ENCODE measurements around the gene SLC22A23. TPM values are rescaled to one million over a fixed set of nuclear protein-coding genes. Genes with fewer than 3 reads are reported as not detected.
A peak's percentile ranks its signal among the peaks of the same experiment; 100 is the strongest.

SLC22A23 gene
- total RNA-seq, 2 experiments from 2014 or later: 1.3 to 1.4 TPM

DNA sequence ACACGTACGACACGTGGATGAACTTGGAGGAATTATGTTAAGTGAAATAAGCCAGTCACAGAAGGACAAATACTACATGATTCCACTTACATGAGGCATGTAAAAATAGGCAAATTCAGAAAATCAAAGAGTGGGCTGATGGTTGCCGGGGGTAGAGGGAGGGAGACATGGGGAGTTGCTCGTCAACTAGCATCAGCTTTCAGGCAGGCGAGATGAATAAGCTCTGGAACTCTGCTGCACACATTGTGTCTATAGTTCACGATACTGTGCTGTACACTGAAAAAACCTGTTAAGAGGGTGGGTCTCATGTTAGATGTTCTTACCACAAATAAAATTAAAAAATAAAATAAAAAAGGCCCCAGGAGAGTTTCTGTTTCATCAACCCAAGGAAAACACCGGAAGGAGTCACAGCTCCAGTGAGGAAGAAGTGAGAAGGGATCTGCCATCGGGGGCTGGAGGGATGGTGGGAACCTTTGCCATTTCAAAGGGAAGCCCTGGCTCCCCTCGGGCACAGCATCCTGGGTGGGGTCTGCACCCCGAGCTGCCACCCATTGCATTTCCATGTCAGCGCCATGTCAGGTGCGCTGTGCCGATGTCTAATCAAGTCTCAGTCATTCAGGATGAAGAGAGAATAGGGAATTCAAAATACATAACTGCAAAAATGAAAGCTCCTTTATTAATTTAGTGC is 98.3 kb downstream of the SLC22A23 start:
- H3K4me1 Mint-ChIP-seq (ENCODE audit: low read depth): peaks cover 27% of the 10 kb centered on the region
- CTCF ChIA-PET: no interaction called here
- no peak overlapping the region for H3K4me3 Mint-ChIP-seq
- H3K36me3 Mint-ChIP-seq (ENCODE audit: low read depth): no peaks in the 10 kb centered on the region
- no peaks in the 10 kb centered on the region for H3K9me3 Mint-ChIP-seq
- DNase-seq: no peak
- no peaks in the 10 kb centered on the region for H3K27me3 Mint-ChIP-seq (ENCODE audit: low read depth)
- H3K27ac Mint-ChIP-seq: no peak overlapping the region
- intact Hi-C loops (cut with micrococcal nuclease): loop anchor here (5.0 kb wide), 2 partner anchors 151 to 241 kb away; partner anchors contain the start of gene BPHL

DNA sequence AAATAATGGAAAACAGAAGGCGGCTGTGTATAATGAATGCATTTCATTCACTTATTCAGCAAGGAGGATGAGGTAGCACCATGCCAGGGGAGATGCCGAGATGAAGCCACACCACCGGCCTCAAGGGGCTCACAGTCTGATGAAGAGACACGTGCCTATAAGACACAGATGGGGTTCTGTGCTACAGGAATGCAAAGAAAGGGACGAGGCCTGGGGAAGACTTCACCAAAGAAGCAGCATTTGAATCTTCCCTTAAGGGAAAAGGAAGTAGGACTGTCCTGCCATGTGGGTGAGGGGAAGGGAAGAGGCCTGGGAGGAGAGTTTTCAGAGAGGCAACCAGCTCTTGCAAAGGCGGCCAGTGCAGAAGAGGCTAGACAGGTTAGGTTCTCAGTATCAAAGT is 99.2 kb downstream of the SLC22A23 start:
- intact Hi-C loops (cut with micrococcal nuclease): loop anchor here (5.0 kb wide), 2 partner anchors 150 to 240 kb away; partner anchors contain the start of gene BPHL
- Mint-ChIP-seq H3K4me3 (no peak overlapping the region), H3K36me3 (ENCODE audit: low read depth) (no peaks in the 10 kb centered on the region)

GRCh38 chr6:3356824-3357420 is 99.9 kb downstream of the SLC22A23 start:
- no peak for DNase-seq
- CTCF ChIA-PET: interaction anchor here (0.8 to 1.5 kb wide), 2 partner anchors 11 to 18 kb away, joined by 3 read pairs; no protein-coding TSS in a partner anchor
- Mint-ChIP-seq H3K36me3 (ENCODE audit: low read depth) (no peaks in the 10 kb centered on the region), H3K27me3 (ENCODE audit: low read depth) (no peaks in the 10 kb centered on the region), H3K4me3 (peak overlapping the region; percentile 63), H3K9me3 (no peaks in the 10 kb centered on the region), H3K27ac (no peak overlapping the region), H3K4me1 (ENCODE audit: low read depth) (peaks cover 25% of the 10 kb centered on the region)
- intact Hi-C loops (cut with micrococcal nuclease): loop anchor here (5.0 kb wide), 2 partner anchors 150 to 240 kb away; partner anchors contain the start of gene BPHL

More for the DNA sequence above, 99.2 kb downstream of the SLC22A23 start:
- no peak for DNase-seq
- Mint-ChIP-seq H3K9me3 (no peaks in the 10 kb centered on the region), H3K27ac (no peak overlapping the region), H3K27me3 (ENCODE audit: low read depth) (no peaks in the 10 kb centered on the region), H3K4me1 (ENCODE audit: low read depth) (peaks cover 25% of the 10 kb centered on the region)
- CTCF ChIA-PET: no interaction called here

DNA sequence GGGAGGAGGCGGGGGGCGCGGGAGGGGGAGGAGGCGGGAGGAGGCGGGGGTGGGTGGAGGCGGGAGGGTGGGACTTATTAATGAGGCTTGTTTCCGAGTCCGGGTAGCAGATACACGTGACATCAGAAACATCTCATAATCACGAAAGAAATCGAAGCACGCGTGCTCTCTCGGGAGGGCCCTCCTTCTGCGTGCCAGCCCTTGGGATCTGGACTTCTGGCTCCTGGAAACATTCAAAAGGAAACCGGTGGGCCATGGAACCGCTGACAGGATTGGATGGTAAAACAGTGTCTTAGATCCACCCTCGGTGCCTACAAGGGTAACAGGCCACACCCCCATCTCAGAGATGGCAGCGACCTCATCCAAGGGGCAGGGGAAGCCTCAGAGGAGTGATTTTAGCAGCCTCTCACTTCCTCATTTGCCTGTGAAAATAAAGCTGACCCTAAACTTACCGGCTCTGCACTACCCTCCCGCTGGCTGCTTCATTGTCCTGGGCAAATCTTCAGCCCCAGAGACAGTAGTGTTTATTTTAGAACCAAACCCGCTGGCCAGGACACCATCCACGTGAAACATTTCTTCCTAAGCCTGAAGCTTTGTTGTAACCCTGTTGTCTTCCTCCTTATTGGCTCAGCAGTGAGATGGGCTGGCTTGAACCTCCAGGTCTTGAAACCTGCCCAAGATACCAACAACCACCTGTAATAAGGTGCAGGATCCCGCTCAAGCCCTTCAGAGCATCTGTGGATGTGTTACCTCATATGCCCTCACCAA is 100.6 kb downstream of the SLC22A23 start:
- Mint-ChIP-seq H3K4me1 (ENCODE audit: low read depth) (peaks cover 25% of the 10 kb centered on the region), H3K36me3 (ENCODE audit: low read depth) (no peaks in the 10 kb centered on the region), H3K27me3 (ENCODE audit: low read depth) (no peaks in the 10 kb centered on the region), H3K4me3 (peak overlapping the region; percentile 63), H3K9me3 (no peaks in the 10 kb centered on the region), H3K27ac (peak overlapping the region; percentile 15)
- intact Hi-C loops (cut with micrococcal nuclease): loop anchor here (5.0 kb wide), 2 partner anchors 149 to 239 kb away; partner anchors contain the start of gene BPHL
- DNase-seq: peak; percentile 68
- CTCF ChIA-PET: interaction anchor here (0.8 to 1.5 kb wide), 2 partner anchors 11 to 17 kb away, joined by 3 read pairs; no protein-coding TSS in a partner anchor

DNA sequence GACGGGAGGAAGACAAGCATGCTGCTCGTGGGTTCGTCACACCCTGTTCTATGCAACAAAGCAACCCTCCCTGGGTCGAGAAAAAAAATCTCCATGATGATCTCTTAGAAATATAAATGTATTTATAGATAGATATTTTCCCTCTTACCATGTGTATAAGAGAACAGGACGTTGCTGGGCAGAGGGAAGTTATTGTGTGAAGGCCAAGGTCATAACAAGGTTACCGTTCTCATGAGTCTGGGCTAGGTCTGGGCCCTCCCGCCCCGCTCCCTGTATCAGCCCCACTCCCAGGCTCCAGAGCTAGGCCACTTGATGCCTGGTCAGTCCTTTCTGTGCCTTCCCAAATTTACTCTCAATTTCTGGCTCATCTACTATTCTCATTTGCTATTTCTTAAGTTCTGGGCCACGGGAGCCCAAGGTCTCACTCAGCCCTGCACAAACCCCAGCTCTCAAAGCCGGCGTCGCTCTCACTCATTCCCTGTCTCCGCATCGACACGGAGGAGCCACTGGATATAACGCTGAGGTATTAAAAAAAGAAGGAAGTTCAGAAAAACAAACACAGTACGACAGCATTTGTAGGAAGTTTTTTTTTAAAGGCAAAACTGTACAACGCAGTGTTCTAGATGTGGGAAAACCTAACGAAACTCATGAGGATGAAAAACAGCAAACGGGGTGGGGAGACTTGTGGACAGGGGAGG is 101.3 kb downstream of the SLC22A23 start:
- H3K36me3 Mint-ChIP-seq (ENCODE audit: low read depth): no peaks in the 10 kb centered on the region
- peak; percentile 26 for DNase-seq
- H3K9me3 Mint-ChIP-seq: no peaks in the 10 kb centered on the region
- CTCF ChIA-PET: interaction anchor here (1.2 to 1.5 kb wide), 2 partner anchors 10 to 93 kb away, joined by 3 read pairs; no protein-coding TSS in a partner anchor
- peak overlapping the region; percentile 76 for H3K27ac Mint-ChIP-seq
- peak overlapping the region; percentile 76 for H3K4me3 Mint-ChIP-seq
- H3K4me1 Mint-ChIP-seq (ENCODE audit: low read depth): peaks cover 25% of the 10 kb centered on the region
- intact Hi-C loops (cut with micrococcal nuclease): loop anchor here (2.0 to 5.0 kb wide), 3 partner anchors 99 to 238 kb away; partner anchors contain the start of gene BPHL
- H3K27me3 Mint-ChIP-seq (ENCODE audit: low read depth): no peaks in the 10 kb centered on the region

- Mint-ChIP-seq H3K27me3 (ENCODE audit: low read depth) (no peaks in the 10 kb centered on the region), H3K36me3 (ENCODE audit: low read depth) (no peaks in the 10 kb centered on the region), H3K27ac (no peak overlapping the region), H3K9me3 (no peaks in the 10 kb centered on the region), H3K4me3 (no peak overlapping the region), H3K4me1 (ENCODE audit: low read depth) (peaks cover 25% of the 10 kb centered on the region)
- no peak for DNase-seq
- intact Hi-C loops (cut with micrococcal nuclease): loop anchor here (2.0 to 5.0 kb wide), 3 partner anchors 100 to 238 kb away; partner anchors contain the start of gene BPHL
- CTCF ChIA-PET: interaction anchor here (0.6 to 1.2 kb wide), 2 partner anchors 94 to 796 kb away, joined by 3 to 4 read pairs; no protein-coding TSS in a partner anchor
Measured at GRCh38 chr6:3355011-3355357, 101.9 kb downstream of the SLC22A23 start.

- DNase-seq: no peak
- H3K27ac Mint-ChIP-seq: no peak overlapping the region
- intact Hi-C loops (cut with micrococcal nuclease): loop anchor here (2.0 kb wide), 1 partner anchor 101 kb away; no protein-coding TSS in a partner anchor
- no peak overlapping the region for H3K4me3 Mint-ChIP-seq
- H3K36me3 Mint-ChIP-seq (ENCODE audit: low read depth): no peaks in the 10 kb centered on the region
- no peaks in the 10 kb centered on the region for H3K27me3 Mint-ChIP-seq (ENCODE audit: low read depth)
- CTCF ChIA-PET: no interaction called here
- no peaks in the 10 kb centered on the region for H3K9me3 Mint-ChIP-seq
- peaks cover 31% of the 10 kb centered on the region for H3K4me1 Mint-ChIP-seq (ENCODE audit: low read depth)
Measured at GRCh38 chr6:3353939-3354338, 102.9 kb downstream of the SLC22A23 start.

GRCh38 chr6:3353213-3353903 is 103.5 kb downstream of the SLC22A23 start:
- Mint-ChIP-seq H3K4me3 (no peak overlapping the region), H3K36me3 (ENCODE audit: low read depth) (no peaks in the 10 kb centered on the region), H3K27ac (no peak overlapping the region), H3K4me1 (ENCODE audit: low read depth) (peaks cover 31% of the 10 kb centered on the region), H3K9me3 (no peaks in the 10 kb centered on the region), H3K27me3 (ENCODE audit: low read depth) (no peaks in the 10 kb centered on the region)
- intact Hi-C loops (cut with micrococcal nuclease): no loop called here
- no peak for DNase-seq
- CTCF ChIA-PET: no interaction called here

DNA sequence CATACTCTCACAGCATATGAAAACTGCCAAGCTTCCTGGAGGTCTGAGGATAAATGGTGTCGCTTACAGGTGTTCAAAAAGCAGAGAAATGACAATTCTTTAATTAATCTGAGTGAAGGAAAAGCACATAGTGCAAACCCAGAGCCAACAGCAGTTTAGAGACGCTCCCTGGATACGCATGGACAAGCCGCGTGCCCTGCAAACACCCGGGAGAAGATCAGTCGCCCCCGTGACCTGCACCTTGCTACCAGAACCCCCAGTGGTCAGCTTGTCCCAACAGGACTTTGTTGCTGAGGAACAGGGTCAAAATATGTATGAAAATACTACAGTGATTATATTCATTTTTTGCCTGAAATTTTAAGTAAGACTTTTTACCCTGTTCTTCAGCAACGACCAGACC is 104.2 kb downstream of the SLC22A23 start:
- H3K36me3 Mint-ChIP-seq (ENCODE audit: low read depth): no peaks in the 10 kb centered on the region
- CTCF ChIA-PET: no interaction called here
- no peaks in the 10 kb centered on the region for H3K9me3 Mint-ChIP-seq
- no peak overlapping the region for H3K27ac Mint-ChIP-seq
- no peak for DNase-seq
- no peak overlapping the region for H3K4me3 Mint-ChIP-seq
- peaks cover 31% of the 10 kb centered on the region for H3K4me1 Mint-ChIP-seq (ENCODE audit: low read depth)
- intact Hi-C loops (cut with micrococcal nuclease): no loop called here
- H3K27me3 Mint-ChIP-seq (ENCODE audit: low read depth): no peaks in the 10 kb centered on the region

- Mint-ChIP-seq H3K27me3 (ENCODE audit: low read depth) (no peaks in the 10 kb centered on the region), H3K27ac (no peak overlapping the region), H3K9me3 (no peaks in the 10 kb centered on the region), H3K4me1 (ENCODE audit: low read depth) (peaks cover 31% of the 10 kb centered on the region), H3K36me3 (ENCODE audit: low read depth) (no peaks in the 10 kb centered on the region), H3K4me3 (no peak overlapping the region)
- intact Hi-C loops (cut with micrococcal nuclease): no loop called here
- CTCF ChIA-PET: no interaction called here
- no peak for DNase-seq
Measured at GRCh38 chr6:3351829-3352524, 104.9 kb downstream of the SLC22A23 start.

DNA sequence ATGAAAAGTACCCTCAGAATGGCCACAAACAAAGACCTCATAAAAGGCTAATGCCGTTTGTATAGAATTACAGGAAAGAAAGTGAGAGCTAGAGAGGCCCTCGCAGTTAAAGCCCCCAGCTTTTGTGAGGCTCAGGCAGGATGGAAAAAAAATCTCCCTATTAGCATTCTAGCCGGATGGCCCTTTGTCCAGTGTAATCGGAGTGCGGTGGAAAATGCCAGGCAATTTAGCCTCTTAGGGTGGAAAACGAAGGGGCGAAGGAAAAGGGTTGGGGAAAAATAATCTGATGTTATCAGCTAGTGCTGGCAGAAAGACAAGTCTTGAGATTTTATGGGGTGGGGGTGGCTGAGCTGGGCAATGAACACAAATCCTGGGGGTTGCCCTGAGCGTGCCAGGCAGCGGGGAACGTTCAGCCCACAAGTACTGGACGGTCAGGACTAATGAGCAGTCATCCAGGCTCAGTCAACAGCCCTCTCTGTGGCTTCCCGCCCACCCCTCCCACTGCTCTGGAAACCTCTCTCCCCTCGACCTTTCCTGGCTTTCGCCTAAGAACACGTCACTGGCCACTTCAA is 105.7 kb downstream of the SLC22A23 start:
- no peaks in the 10 kb centered on the region for H3K27me3 Mint-ChIP-seq (ENCODE audit: low read depth)
- H3K4me1 Mint-ChIP-seq (ENCODE audit: low read depth): peaks cover 27% of the 10 kb centered on the region
- CTCF ChIA-PET: no interaction called here
- H3K27ac Mint-ChIP-seq: no peak overlapping the region
- no peaks in the 10 kb centered on the region for H3K36me3 Mint-ChIP-seq (ENCODE audit: low read depth)
- H3K9me3 Mint-ChIP-seq: no peaks in the 10 kb centered on the region
- DNase-seq: no peak
- intact Hi-C loops (cut with micrococcal nuclease): no loop called here
- no peak overlapping the region for H3K4me3 Mint-ChIP-seq
